H7 (cell line): ENCODE results near the gene ZNF492. TPM values are rescaled to one million over a fixed set of nuclear protein-coding genes. Genes with fewer than 3 reads are reported as not detected.
"Not testable (repeated sequence)": the region's sequence is repeated elsewhere in the genome, so short reads cannot be mapped to it uniquely, and the experiment has no call there.

ENCODE experiments used
- DNase-seq: peaks from one replicate; pipeline ENCODE4 v3.0.0; 2012
- H3K27me3 ChIP-seq: 2 replicates; pipeline ENCODE4 v1.6.0; 2011; ENCODE audit warnings: mild to moderate bottlenecking, low read length; ENCODE audit not compliant: control insufficient read depth, insufficient read depth
- H3K36me3 ChIP-seq: replicated peaks from 2 replicates; pipeline ENCODE4 v1.5.1; 2011; ENCODE audit warnings: low read length; ENCODE audit not compliant: control insufficient read depth, insufficient read depth
- H3K4me3 ChIP-seq: 2 replicates; pipeline ENCODE4 v1.5.1; 2011; ENCODE audit warnings: low read depth, mild to moderate bottlenecking, control low read depth, low read length, moderate library complexity; ENCODE audit not compliant: insufficient read depth
- total RNA-seq: library from RNA; depleted of rRNA; stranded (reverse); fragments of >200 nt; shearing (Covaris generic); gene quantifications from 2 replicates; pipeline ENCODE4 v1.2.3, GENCODE V29; 2014; rRNA removed

ZNF492 gene
- total RNA-seq, result not detected in 2 replicates

DNA sequence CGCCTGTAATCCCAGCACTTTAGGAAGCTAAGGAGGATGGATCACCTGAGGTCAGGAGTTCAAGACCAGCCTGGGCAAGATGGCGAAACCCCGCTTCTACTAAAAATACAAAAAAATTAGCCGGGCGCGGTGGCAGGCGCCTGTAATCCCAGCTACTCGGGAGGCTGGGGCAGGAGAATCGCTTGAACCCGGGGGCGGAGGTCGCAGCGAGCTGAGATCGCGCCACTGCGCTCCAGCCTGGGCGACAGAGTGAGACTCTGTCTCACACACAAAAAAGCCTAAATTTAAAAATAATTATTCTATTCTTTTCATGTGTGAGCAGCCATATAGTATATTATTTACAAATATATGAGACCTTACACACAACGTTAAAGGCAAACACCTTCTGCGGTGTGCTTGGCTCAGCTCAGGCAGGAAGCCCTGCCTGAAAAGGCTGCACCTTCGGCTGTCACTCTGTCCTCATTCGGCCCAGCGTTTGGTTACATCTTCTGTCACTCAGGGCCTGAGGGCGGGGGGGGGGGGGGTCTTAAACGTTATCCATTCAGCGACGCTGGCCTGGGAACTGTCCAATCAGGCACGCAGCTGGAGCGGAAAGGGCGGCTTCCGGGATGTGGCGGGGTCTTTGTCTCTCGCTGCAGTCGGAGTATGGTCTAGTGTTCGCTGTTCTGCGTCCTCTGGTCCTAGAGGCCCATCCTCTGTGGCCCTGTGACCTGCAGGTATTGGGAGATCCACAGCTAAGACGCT, at the start of gene ZNF492:
TSS of gene ZNF492 (plus strand) at position 619 of the 744 bp plus-strand sequence. CDS start 19,076 bp downstream, outside the sequence.
- DNase-seq, H3K27me3 ChIP-seq, H3K4me3 ChIP-seq, H3K36me3 ChIP-seq: not testable (repeated sequence)

- H3K36me3 ChIP-seq, result no peaks in the 10 kb centered on the region
- no peak for DNase-seq
- no peak overlapping the region for H3K4me3 ChIP-seq
- no peaks in the 10 kb centered on the region for H3K27me3 ChIP-seq
Measured at GRCh38 chr19:22595422-22595821, 38.7 kb upstream of the ZNF492 start.

GRCh38 chr19:22595918-22596341, 38.2 kb upstream of the ZNF492 start:
- no peak for DNase-seq
- H3K36me3 ChIP-seq, result no peaks in the 10 kb centered on the region
- H3K27me3 ChIP-seq, result no peaks in the 10 kb centered on the region
- no peak overlapping the region for H3K4me3 ChIP-seq

DNA sequence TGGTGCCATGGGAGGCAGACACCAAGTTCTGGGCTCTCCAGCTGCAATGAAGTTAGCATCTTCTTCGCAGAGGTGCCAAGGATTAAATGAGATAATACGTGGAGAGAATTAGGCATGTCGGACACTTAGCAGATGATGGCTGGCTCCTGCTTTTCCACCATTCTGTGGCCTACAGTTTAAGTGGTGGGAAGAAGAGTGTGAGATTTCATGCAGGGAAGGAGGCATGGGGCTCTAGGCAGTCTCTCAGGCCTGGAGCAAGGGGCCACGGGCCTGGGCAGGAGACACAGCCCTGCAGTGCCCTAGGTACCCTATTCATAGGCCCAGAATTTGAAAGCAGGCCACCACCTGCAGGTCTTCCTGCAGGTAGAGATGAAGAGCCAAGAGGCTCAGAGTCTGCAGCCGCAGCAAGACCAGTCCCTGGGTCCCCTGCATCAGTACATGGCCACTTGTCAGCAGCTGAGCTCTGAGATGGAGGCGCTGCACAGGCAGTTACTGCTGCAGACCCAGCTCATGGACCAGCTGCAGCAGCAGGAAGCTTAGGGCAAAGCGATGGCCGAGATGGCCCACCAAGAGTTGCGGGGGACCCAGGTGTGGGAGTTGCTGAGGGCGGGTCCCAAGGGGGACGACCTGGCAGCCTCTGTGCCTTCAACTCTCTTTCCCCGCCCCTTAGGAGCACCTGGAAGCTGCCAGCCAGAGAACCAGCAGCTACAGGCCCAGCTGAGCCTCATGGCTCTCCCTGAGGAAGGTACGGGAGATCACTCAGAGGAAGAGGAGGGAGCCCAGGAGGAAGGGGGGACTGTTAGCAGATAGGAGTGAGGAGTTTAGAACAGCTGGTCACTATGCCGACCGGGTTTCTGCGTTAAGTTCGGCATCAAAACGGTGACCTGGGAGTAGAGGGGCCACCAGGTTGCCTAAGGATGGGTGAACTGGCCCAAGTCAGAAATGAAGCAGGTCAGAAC, 33.2 kb upstream of the ZNF492 start:
- Histone ChIP-seq H3K4me3 (no peak overlapping the region), H3K27me3 (no peaks in the 10 kb centered on the region), H3K36me3 (no peaks in the 10 kb centered on the region)
- no peak for DNase-seq

DNA sequence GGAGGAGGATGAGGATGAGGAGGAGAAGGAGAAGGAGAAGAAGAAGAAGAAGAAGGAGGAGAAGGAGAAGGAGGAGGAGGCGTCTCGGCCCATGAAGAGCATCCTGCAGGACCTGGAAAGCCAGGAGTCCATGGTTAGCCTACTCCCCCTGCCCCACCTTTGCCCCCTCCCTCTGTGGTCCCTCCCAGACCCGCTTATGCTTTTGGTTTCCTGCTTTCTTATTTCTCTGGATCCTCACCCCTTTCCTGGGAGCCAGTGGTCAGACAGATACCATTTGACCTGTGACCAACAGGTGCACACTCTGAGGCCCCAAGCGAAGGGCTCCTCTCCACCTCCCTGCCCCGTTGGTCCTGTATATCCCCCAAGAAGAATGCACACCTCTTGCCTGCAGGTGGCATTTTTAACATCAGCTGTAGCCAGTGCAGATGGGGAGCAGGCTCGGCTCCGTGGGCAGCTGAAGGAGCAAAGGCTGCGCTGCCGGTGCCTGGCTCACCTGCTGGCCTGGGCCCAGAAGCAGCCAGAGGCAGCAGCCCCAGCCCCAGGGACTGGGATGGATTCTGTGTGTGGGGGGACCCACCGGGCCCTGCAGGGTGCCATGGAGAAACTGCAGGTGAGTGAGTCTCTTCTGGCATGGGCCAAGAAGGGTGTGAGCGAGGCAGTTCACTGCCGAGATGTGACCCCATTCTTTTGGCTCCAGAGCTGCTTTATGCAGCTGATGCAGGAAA, 32.1 kb upstream of the ZNF492 start:
- H3K27me3 ChIP-seq, result no peaks in the 10 kb centered on the region
- DNase-seq, result no peak
- H3K4me3 ChIP-seq, result no peak overlapping the region
- no peaks in the 10 kb centered on the region for H3K36me3 ChIP-seq

GRCh38 chr19:22602631-22603272, 31.4 kb upstream of the ZNF492 start:
- H3K27me3 ChIP-seq, result no peaks in the 10 kb centered on the region
- no peaks in the 10 kb centered on the region for H3K36me3 ChIP-seq
- no peak overlapping the region for H3K4me3 ChIP-seq
- DNase-seq, result no peak

DNA sequence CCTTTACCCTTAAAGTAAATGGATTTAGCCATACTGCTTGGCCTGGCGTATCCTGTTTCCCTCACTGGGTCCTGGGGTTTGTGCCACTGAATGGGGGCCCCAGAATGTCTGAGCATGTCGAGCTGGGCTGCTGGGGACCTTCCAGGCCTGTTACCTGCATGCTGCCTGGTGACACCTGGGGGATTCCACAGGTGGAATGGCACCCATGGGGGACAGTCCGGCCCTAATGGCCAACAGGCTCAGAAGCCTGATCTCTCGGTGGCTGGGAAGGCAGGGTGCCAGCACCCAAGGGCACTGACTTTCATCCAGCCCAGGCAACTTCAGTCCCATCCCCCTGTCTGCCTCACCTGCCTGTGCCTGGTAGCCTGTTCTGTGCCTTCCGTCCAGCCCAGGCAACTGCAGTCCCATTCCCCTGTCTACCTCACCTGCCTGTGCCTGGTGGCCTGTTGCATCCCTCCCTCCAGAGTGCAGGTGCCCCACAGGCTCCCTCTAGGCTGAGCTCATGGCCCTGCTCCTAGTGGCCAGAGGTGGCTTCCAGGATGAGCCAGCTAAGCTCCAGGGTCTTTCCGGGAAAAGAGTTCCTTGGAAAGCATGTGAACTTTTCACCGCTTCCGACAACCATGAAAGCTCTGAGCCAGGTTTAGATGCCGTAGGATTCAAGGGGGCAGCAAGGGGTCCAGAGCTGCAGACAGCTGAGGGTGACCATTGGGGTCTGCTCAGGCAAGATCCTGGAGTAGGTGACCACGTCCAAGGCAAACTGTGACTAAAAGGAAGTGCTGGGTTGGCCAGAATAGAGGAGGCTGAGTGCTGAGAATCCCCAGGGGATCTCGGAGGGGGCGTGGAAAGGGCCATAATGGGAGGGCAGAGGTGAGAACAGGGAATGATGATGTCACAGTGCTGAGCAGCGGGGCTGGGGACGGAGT, 30.3 kb upstream of the ZNF492 start:
- H3K36me3 ChIP-seq, result no peaks in the 10 kb centered on the region
- H3K27me3 ChIP-seq, result no peaks in the 10 kb centered on the region
- H3K4me3 ChIP-seq, result no peak overlapping the region
- DNase-seq, result no peak

- no peaks in the 10 kb centered on the region for H3K36me3 ChIP-seq
- no peaks in the 10 kb centered on the region for H3K27me3 ChIP-seq
- H3K4me3 ChIP-seq, result no peak overlapping the region
- DNase-seq, result no peak
Measured at GRCh38 chr19:22604571-22605274, 29.4 kb upstream of the ZNF492 start.

DNA sequence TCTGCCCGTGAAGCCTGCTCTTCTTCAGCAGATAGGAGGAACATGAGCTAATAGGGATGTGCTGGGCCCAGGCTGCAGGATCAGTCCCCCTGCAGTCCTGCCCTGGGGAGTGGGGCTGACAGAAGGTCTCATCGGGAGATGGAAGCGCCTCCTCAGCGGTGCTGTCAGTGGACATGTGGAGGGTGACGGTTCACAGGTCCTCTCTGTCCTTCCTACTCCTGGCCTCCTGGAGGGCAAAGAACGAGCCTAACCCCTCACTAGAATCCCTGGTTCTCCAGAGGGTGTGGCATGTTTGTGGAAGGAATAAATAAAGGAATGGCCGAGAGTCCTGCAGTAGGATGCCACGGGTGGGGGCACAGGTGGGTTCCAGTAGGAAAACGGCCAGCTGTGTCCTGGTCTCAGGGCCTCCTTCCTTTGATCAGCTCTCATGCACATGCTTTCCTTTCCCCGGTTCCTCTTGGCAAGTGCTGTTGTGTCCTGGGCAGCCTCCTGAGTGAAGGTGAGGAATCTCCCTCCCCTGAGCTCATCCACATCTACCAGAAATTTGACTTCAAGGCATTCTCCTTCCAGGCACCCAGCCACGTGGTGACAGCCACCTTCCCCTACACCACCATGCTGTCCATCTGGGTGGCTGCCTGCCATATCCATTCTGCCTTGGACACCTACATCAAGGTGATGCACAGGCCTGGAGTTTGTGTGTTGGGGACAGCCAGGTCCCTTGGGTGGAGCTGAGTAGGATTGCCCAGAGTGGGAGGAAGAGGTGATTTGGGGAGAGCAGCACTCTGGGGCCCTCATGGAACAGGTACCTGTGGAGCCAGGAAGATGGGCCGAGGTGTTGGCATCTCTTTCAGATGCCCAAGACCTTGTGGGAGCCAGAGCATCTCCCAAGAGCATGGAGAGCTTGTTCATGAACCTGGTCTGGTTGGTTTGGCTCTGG, 28.6 kb upstream of the ZNF492 start:
- H3K4me3 ChIP-seq, result no peak overlapping the region
- no peaks in the 10 kb centered on the region for H3K36me3 ChIP-seq
- no peak for DNase-seq

DNA sequence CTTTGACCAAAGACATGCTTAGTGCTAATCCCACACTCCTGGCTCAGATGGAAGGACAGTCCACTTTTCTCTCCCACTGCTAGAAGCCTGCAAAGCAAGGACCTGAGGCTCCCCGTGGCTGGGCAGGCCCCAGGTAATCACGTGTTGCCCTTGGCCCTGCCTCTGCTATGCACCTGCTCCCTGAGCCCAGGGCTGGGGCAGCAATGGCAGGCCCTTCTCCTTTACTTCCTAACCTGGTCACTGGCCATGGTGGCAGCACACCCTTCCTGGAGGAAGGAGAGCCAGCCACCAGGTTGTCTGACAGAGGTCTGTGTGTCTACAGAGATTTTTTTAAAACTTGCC, 27.9 kb upstream of the ZNF492 start:
- H3K4me3 ChIP-seq, result no peak overlapping the region
- H3K36me3 ChIP-seq, result no peaks in the 10 kb centered on the region
- DNase-seq, result no peak
- no peaks in the 10 kb centered on the region for H3K27me3 ChIP-seq

More for the DNA sequence above, 28.6 kb upstream of the ZNF492 start:
- no peaks in the 10 kb centered on the region for H3K27me3 ChIP-seq

DNA sequence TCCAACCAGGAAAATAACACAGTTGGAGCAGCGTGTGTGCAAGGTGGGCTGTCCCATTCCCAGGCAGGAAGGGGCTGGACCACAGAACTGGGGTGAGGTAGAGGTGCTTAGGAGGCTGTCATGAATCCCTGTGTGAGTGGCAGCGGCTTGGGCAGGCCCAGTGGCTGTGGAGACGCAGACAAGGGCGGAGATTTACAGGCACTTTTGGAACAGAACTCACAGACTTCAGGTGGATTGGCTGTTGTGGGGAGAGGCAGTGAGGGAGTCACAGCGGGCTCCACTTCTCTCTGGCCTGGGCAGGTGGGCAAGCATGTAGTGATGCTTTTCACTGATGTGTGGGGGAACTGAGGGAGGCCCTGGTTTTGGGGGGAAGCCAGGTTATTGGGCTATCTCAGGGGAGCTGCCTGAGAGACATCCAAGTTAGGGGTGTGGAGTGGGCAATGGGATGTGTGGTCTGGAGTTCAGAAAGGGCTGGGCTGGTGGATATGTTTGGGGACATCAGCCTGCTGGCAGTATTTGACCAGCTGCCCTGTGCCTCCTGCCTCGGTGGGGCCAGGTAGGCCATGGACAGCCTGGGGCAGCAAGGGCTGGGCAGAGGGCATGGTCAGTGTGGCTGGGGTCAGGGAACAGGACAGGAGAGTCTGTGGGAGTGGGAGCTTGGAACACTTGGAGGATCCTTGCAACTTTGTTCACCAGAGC, 27.0 kb upstream of the ZNF492 start:
- Histone ChIP-seq H3K4me3 (no peak overlapping the region), H3K27me3 (no peaks in the 10 kb centered on the region), H3K36me3 (no peaks in the 10 kb centered on the region)
- no peak for DNase-seq
